ENCODE measurements around the gene MYO5A.

MYO5A gene

DNA sequence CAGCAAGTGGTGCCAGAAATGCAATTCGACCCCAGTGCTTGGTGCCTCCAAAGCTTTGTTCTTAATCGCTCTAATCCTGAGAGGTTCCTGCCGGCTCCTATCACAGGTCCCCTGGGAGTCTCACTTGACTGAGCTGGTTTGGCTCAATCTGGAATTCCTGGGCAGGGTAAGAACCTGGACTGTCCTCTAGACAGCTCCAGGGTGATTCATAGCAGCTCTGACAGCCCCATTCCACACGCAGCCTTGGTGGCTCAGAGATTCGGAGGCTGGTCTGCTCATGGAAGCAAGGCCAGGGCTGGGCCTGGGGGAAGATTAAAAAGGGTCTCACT is 271.0 kb downstream of the MYO5A start (continued):
- no peak for TF ChIP-seq ZSCAN4 (tag by site-specific recombination; IDR thresholded peaks at IDR 0.05)

All from HEK293 (cell line).